ENCODE measurements around the gene CCDC126.

DNA sequence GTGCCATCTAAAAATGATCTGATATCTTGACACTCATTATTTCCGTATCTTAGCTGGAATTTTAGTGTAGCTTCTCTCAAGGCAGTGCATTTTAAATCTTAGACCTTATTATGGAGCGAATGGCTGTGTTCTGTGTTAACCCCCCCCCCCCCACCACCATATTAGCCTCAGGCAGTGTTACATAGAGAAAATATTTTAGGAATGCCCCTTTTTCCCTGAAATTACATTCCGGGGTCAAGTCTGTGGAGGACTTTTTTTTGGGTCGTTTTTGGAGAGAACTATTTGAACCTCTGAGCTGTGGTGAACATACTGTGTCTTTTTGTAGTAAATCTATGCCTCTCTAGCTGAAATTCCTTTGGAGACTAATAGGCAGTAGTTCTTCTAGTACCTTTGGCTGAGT is 3.1 kb downstream of the CCDC126 start:
- TF ChIP-seq, protein P1, sequence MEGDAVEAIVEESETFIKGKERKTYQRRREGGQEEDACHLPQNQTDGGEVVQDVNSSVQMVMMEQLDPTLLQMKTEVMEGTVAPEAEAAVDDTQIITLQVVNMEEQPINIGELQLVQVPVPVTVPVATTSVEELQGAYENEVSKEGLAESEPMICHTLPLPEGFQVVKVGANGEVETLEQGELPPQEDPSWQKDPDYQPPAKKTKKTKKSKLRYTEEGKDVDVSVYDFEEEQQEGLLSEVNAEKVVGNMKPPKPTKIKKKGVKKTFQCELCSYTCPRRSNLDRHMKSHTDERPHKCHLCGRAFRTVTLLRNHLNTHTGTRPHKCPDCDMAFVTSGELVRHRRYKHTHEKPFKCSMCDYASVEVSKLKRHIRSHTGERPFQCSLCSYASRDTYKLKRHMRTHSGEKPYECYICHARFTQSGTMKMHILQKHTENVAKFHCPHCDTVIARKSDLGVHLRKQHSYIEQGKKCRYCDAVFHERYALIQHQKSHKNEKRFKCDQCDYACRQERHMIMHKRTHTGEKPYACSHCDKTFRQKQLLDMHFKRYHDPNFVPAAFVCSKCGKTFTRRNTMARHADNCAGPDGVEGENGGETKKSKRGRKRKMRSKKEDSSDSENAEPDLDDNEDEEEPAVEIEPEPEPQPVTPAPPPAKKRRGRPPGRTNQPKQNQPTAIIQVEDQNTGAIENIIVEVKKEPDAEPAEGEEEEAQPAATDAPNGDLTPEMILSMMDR (conservative IDR thresholded peaks at IDR 0.05; ENCODE audit: low read depth in 2 of 2) = no peak
- TF ChIP-seq, protein P2, sequence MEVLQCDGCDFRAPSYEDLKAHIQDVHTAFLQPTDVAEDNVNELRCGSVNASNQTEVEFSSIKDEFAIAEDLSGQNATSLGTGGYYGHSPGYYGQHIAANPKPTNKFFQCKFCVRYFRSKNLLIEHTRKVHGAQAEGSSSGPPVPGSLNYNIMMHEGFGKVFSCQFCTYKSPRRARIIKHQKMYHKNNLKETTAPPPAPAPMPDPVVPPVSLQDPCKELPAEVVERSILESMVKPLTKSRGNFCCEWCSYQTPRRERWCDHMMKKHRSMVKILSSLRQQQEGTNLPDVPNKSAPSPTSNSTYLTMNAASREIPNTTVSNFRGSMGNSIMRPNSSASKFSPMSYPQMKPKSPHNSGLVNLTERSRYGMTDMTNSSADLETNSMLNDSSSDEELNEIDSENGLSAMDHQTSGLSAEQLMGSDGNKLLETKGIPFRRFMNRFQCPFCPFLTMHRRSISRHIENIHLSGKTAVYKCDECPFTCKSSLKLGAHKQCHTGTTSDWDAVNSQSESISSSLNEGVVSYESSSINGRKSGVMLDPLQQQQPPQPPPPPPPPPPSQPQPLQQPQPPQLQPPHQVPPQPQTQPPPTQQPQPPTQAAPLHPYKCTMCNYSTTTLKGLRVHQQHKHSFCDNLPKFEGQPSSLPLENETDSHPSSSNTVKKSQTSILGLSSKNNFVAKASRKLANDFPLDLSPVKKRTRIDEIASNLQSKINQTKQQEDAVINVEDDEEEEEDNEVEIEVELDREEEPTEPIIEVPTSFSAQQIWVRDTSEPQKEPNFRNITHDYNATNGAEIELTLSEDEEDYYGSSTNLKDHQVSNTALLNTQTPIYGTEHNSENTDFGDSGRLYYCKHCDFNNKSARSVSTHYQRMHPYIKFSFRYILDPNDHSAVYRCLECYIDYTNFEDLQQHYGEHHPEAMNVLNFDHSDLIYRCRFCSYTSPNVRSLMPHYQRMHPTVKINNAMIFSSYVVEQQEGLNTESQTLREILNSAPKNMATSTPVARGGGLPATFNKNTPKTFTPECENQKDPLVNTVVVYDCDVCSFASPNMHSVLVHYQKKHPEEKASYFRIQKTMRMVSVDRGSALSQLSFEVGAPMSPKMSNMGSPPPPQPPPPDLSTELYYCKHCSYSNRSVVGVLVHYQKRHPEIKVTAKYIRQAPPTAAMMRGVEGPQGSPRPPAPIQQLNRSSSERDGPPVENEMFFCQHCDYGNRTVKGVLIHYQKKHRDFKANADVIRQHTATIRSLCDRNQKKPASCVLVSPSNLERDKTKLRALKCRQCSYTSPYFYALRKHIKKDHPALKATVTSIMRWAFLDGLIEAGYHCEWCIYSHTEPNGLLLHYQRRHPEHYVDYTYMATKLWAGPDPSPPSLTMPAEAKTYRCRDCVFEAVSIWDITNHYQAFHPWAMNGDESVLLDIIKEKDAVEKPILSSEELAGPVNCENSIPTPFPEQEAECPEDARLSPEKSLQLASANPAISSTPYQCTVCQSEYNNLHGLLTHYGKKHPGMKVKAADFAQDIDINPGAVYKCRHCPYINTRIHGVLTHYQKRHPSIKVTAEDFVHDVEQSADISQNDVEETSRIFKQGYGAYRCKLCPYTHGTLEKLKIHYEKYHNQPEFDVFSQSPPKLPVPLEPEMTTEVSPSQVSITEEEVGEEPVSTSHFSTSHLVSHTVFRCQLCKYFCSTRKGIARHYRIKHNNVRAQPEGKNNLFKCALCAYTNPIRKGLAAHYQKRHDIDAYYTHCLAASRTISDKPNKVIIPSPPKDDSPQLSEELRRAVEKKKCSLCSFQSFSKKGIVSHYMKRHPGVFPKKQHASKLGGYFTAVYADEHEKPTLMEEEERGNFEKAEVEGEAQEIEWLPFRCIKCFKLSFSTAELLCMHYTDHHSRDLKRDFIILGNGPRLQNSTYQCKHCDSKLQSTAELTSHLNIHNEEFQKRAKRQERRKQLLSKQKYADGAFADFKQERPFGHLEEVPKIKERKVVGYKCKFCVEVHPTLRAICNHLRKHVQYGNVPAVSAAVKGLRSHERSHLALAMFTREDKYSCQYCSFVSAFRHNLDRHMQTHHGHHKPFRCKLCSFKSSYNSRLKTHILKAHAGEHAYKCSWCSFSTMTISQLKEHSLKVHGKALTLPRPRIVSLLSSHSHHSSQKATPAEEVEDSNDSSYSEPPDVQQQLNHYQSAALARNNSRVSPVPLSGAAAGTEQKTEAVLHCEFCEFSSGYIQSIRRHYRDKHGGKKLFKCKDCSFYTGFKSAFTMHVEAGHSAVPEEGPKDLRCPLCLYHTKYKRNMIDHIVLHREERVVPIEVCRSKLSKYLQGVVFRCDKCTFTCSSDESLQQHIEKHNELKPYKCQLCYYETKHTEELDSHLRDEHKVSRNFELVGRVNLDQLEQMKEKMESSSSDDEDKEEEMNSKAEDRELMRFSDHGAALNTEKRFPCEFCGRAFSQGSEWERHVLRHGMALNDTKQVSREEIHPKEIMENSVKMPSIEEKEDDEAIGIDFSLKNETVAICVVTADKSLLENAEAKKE (CRISPR knock-in tag; IDR thresholded peaks at IDR 0.05) = no peak
- no peak for TF ChIP-seq EZH2 (IDR thresholded peaks at IDR 0.05; ENCODE audit: low read depth, unreplicated experiment)
- TF ChIP-seq, protein P3, sequence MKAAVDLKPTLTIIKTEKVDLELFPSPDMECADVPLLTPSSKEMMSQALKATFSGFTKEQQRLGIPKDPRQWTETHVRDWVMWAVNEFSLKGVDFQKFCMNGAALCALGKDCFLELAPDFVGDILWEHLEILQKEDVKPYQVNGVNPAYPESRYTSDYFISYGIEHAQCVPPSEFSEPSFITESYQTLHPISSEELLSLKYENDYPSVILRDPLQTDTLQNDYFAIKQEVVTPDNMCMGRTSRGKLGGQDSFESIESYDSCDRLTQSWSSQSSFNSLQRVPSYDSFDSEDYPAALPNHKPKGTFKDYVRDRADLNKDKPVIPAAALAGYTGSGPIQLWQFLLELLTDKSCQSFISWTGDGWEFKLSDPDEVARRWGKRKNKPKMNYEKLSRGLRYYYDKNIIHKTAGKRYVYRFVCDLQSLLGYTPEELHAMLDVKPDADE (IDR thresholded peaks at IDR 0.05) = no peak
- no peak for TF ChIP-seq EZH2phosphoT487 (IDR thresholded peaks at IDR 0.05; ENCODE audit: unreplicated experiment)
- TF ChIP-seq POLR2AphosphoS5 (IDR thresholded peaks at IDR 0.05; ENCODE audit: low read depth) = no peak
- TF ChIP-seq CREB1 (CRISPR knock-in tag; IDR thresholded peaks at IDR 0.05; ENCODE audit: low read depth) = no peak
- TF ChIP-seq JUNB (IDR thresholded peaks at IDR 0.05; ENCODE audit: unreplicated experiment) = no peak
- TF ChIP-seq, protein P4, sequence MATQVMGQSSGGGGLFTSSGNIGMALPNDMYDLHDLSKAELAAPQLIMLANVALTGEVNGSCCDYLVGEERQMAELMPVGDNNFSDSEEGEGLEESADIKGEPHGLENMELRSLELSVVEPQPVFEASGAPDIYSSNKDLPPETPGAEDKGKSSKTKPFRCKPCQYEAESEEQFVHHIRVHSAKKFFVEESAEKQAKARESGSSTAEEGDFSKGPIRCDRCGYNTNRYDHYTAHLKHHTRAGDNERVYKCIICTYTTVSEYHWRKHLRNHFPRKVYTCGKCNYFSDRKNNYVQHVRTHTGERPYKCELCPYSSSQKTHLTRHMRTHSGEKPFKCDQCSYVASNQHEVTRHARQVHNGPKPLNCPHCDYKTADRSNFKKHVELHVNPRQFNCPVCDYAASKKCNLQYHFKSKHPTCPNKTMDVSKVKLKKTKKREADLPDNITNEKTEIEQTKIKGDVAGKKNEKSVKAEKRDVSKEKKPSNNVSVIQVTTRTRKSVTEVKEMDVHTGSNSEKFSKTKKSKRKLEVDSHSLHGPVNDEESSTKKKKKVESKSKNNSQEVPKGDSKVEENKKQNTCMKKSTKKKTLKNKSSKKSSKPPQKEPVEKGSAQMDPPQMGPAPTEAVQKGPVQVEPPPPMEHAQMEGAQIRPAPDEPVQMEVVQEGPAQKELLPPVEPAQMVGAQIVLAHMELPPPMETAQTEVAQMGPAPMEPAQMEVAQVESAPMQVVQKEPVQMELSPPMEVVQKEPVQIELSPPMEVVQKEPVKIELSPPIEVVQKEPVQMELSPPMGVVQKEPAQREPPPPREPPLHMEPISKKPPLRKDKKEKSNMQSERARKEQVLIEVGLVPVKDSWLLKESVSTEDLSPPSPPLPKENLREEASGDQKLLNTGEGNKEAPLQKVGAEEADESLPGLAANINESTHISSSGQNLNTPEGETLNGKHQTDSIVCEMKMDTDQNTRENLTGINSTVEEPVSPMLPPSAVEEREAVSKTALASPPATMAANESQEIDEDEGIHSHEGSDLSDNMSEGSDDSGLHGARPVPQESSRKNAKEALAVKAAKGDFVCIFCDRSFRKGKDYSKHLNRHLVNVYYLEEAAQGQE (IDR thresholded peaks at IDR 0.05; ENCODE audit: unreplicated experiment) = no peak
- TF ChIP-seq ZNF114 (CRISPR knock-in tag; IDR thresholded peaks at IDR 0.05) = no peak
- TF ChIP-seq NANOG (IDR thresholded peaks at IDR 0.05; ENCODE audit: borderline replicate concordance) = no peak
